ENCODE results near the gene TCF3. TPM values are rescaled to one million over a fixed set of nuclear protein-coding genes. Genes with fewer than 3 reads are reported as not detected.

The TCF3 gene
- total and polyA plus RNA-seq, 2 donors: 76.0 to 81.2 TPM

GRCh38 chr19:1655987-1656608 is 3.7 kb upstream of the TCF3 start:
- DNase-seq (ENCODE audit: low read depth in 6 of 9, low spot score in 9 of 9): no peak
- no peaks in the 10 kb centered on the region for H3K9me3 ChIP-seq (ENCODE audit: control insufficient read depth in 2 of 2, insufficient read depth in 1 of 2, low read length in 1 of 2)
- H3K4me1 ChIP-seq (ENCODE audit: control insufficient read depth in 2 of 2, insufficient read depth in 2 of 2, low read length in 2 of 2): peaks cover 3 to 8% of the 10 kb centered on the region in 2 donors
- H3K27me3 ChIP-seq (ENCODE audit: control insufficient read depth in 2 of 2, insufficient read depth in 1 of 2, low read length in 1 of 2): peaks cover 0 to 9% of the 10 kb centered on the region in 2 donors
- 97% methylated on average over 19 of the region's 19 CpGs for WGBS
- H3K4me3 ChIP-seq (ENCODE audit: low read length in 2 of 2): no peak overlapping the region
- no peak overlapping the region for H3K27ac ChIP-seq (ENCODE audit: low read depth in 1 of 2, low read length in 1 of 2)
- H3K36me3 ChIP-seq (ENCODE audit: control insufficient read depth in 2 of 2, insufficient read depth in 2 of 2, low read length in 1 of 2): no peaks in the 10 kb centered on the region

DNA sequence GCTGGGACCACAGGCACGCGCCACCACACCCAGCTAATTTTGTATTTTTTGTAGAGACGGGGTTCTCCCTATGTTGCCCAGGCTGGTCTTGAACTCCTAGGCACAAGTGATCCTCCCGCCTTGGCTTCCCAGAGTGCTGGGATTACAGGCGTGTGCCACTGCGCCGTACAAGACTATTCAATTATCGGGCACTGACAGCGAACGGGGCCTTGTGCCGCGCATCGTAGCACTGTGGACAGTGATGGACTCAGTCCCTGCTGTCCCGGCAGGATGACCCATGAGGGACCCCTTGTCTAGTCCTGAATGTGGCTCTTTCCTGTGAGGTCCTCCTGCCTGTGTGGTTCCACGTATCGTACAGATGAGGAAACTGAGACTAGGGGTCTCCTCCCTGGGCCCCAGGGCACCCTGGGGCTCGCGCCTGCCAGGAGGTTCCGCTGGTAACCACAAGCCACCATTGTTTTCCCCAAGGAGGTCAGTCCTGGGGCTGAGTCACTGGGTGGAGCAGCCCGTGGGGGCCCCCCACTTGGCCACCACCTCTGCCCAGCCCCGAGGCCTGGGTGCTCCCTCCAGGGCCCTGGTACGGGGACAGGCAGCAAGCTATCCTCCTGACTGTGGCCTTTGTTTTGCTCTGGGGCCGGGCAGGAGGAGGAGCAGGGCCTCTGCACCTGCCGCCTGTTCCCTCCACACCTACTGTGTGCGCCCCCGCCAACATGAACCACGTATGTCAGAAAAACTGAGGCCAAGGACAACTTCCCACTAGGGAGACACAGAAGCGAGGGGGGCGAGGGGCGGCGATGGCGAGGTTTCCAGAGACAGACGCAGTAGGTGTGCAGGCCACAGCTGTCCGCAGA is 2.9 kb upstream of the TCF3 start:
- no peak overlapping the region for H3K27ac ChIP-seq (ENCODE audit: low read depth in 1 of 2, low read length in 1 of 2)
- 92% methylated on average over 34 of the region's 34 CpGs for WGBS
- peaks cover 6 to 15% of the 10 kb centered on the region in 2 donors for H3K4me1 ChIP-seq (ENCODE audit: control insufficient read depth in 2 of 2, insufficient read depth in 2 of 2, low read length in 2 of 2)
- peaks cover 0 to 9% of the 10 kb centered on the region in 2 donors for H3K27me3 ChIP-seq (ENCODE audit: control insufficient read depth in 2 of 2, insufficient read depth in 1 of 2, low read length in 1 of 2)
- peaks cover 0 to under 1% of the 10 kb centered on the region in 2 donors for H3K36me3 ChIP-seq (ENCODE audit: control insufficient read depth in 2 of 2, insufficient read depth in 2 of 2, low read length in 1 of 2)
- DNase-seq (ENCODE audit: low read depth in 6 of 9, low spot score in 9 of 9): no peak
- no peaks in the 10 kb centered on the region for H3K9me3 ChIP-seq (ENCODE audit: control insufficient read depth in 2 of 2, insufficient read depth in 1 of 2, low read length in 1 of 2)
- no peak overlapping the region for H3K4me3 ChIP-seq (ENCODE audit: low read length in 2 of 2)

DNA sequence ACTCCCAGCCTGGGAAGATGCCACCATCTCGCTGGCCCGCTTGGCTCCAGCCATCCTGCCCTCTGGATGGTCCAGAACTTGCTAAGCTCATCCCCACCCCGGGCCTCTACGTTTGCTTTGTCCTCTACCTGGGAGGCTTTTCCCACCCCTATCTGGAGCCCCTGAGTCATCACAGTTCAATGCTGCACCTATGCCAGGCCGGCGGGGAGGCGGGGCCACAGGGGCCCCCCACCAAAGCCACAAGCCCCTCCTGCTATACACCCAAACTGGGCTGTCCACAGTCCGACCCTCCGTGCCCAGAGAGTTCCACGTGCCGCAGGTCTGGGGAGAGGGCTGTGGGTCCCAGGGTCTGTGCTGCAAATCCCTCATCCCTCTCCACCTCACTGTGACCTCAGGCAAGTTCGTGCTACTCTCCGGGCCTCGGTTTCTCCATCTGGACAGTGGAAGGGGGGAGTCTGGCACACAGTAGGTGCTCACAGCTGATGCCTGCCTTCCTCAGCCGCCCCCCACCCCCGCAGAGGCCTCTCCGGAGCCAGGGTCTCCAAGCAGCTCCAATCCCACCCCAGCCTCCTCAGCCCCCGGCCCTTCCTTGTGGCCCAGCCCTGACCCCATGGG is 1.9 kb upstream of the TCF3 start:
- 94% methylated on average over 18 of the region's 18 CpGs for WGBS
- Histone ChIP-seq H3K4me1 (ENCODE audit: control insufficient read depth in 2 of 2, insufficient read depth in 2 of 2, low read length in 2 of 2) (peaks cover 12 to 26% of the 10 kb centered on the region in 2 donors), H3K4me3 (ENCODE audit: low read length in 2 of 2) (no peak overlapping the region), H3K27me3 (ENCODE audit: control insufficient read depth in 2 of 2, insufficient read depth in 1 of 2, low read length in 1 of 2) (peaks cover 0 to 9% of the 10 kb centered on the region in 2 donors), H3K27ac (ENCODE audit: low read depth in 1 of 2, low read length in 1 of 2) (no peak overlapping the region), H3K9me3 (ENCODE audit: control insufficient read depth in 2 of 2, insufficient read depth in 1 of 2, low read length in 1 of 2) (no peaks in the 10 kb centered on the region), H3K36me3 (ENCODE audit: control insufficient read depth in 2 of 2, insufficient read depth in 2 of 2, low read length in 1 of 2) (peaks cover 5 to 11% of the 10 kb centered on the region in 2 donors)
- no peak for DNase-seq (ENCODE audit: low read depth in 6 of 9, low spot score in 9 of 9)

- 36% methylated on average over 18 of the region's 18 CpGs for WGBS
- Histone ChIP-seq H3K36me3 (ENCODE audit: control insufficient read depth in 2 of 2, insufficient read depth in 2 of 2, low read length in 1 of 2) (peaks cover 15 to 21% of the 10 kb centered on the region in 2 donors), H3K4me1 (ENCODE audit: control insufficient read depth in 2 of 2, insufficient read depth in 2 of 2, low read length in 2 of 2) (peaks cover 12 to 34% of the 10 kb centered on the region in 2 donors), H3K27me3 (ENCODE audit: control insufficient read depth in 2 of 2, insufficient read depth in 1 of 2, low read length in 1 of 2) (peaks cover 0 to 7% of the 10 kb centered on the region in 2 donors), H3K27ac (ENCODE audit: low read depth in 1 of 2, low read length in 1 of 2) (peak overlapping the region; percentile 74 to 87), H3K9me3 (ENCODE audit: control insufficient read depth in 2 of 2, insufficient read depth in 1 of 2, low read length in 1 of 2) (peaks cover 0 to 2% of the 10 kb centered on the region in 2 donors), H3K4me3 (ENCODE audit: low read length in 2 of 2) (peak overlapping the region; percentile 70 to 98)
- no peak for DNase-seq (ENCODE audit: low read depth in 6 of 9, low spot score in 9 of 9)
Measured at GRCh38 chr19:1653300-1653628, 849 bp upstream of the TCF3 start.

DNA sequence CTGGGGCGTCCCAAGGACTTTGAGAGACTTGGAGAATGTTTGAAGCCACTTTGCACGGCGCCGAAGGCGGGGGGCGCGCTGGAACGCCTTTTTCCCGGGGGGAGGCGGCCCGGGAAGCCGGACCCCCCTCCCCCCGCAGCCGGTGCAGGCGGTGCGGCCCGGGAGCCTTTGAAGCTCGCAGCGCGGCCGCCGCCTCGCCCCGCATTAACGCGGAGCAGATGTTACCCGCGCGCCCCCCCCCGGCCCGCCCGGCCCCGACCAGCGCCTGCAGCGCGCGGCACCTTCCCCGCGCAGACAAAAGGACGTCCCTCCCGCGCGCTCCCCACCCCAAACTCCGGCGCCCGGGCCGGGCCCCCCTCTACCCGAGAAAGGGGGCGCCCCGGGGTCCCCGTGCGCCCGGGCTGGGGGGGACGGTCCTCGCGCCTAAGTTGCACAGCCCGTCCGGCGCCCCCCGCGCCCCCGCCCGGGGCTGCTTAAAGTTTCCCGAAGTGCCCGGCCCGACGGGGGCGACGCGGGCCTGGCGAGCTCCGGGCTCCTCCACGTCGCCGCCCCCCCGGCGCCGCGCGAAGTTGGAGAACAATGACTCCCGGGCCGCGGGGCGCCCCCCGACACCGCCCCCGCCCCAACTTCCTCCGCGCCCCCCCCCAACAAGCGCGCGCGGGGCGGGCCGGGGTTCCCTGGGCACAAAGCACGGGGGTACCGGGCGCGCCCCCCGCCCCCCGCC is 685 bp downstream of the TCF3 start:
- peak overlapping the region; percentile 66 to 98 for H3K4me3 ChIP-seq (ENCODE audit: low read length in 2 of 2)
- WGBS: under 1% methylated on average over 100 of the region's 101 CpGs

DNA sequence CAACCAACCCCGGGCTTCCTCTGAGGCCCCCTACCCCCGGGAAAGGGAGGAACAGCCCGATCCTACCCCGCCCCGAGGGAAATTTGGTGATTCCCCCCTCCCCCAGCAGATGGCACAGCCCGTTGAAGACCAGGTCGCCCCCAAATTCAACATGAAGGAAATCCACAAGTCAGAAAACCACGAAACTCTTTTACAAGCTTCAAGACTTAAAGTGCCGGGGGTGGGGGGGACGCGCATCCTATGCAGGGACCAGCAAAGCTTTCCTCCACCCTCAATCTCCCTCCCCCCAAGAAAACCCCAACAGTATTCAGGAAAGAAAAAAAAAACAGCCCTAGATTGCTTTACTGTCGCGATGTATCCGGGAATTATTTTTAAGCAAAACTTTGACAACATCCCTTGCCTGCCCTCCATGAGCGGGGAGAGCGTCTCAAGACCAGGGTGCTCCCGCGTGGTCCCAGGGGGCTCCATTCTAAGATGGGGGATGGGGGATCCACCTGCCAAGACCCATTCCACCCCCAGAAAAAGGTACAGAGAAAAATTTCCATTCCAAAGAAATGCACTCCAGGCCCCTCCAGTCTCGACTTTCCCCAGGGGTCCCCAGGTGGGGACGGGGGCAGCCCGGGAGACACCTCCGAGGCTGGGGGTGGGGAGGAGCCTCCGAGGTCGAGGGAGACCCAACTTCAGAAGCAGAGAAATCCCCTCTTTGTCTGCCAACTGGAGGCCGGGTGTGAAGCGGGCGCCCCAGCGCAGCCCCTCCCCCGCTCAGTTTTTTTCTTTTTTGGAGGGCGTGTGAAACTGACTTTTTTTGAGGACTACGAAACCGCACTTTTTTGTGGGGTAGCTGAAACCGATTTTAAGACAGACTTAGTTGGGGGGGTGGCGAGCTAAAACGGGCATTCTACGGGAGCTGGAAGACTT is 1.5 kb downstream of the TCF3 start:
- H3K27ac ChIP-seq (ENCODE audit: low read depth in 1 of 2, low read length in 1 of 2): peak overlapping the region; percentile 96 to 97
- peaks cover 0 to 2% of the 10 kb centered on the region in 2 donors for H3K9me3 ChIP-seq (ENCODE audit: control insufficient read depth in 2 of 2, insufficient read depth in 1 of 2, low read length in 1 of 2)
- WGBS: under 1% methylated on average over 36 of the region's 36 CpGs
- peak; percentile 74 to 95 (median 81) for DNase-seq (ENCODE audit: low read depth in 6 of 9, low spot score in 9 of 9)
- H3K4me3 ChIP-seq (ENCODE audit: low read length in 2 of 2): peak overlapping the region; percentile 66 to 98
- no peaks in the 10 kb centered on the region for H3K27me3 ChIP-seq (ENCODE audit: control insufficient read depth in 2 of 2, insufficient read depth in 1 of 2, low read length in 1 of 2)
- H3K4me1 ChIP-seq (ENCODE audit: control insufficient read depth in 2 of 2, insufficient read depth in 2 of 2, low read length in 2 of 2): peaks cover 12 to 34% of the 10 kb centered on the region in 2 donors
- H3K36me3 ChIP-seq (ENCODE audit: control insufficient read depth in 2 of 2, insufficient read depth in 2 of 2, low read length in 1 of 2): peaks cover 39 to 45% of the 10 kb centered on the region in 2 donors

More for the DNA sequence above, 685 bp downstream of the TCF3 start:
- peaks cover 0 to under 1% of the 10 kb centered on the region in 2 donors for H3K27me3 ChIP-seq (ENCODE audit: control insufficient read depth in 2 of 2, insufficient read depth in 1 of 2, low read length in 1 of 2)
- H3K36me3 ChIP-seq (ENCODE audit: control insufficient read depth in 2 of 2, insufficient read depth in 2 of 2, low read length in 1 of 2): peaks cover 30 to 37% of the 10 kb centered on the region in 2 donors
- peaks cover 0 to 2% of the 10 kb centered on the region in 2 donors for H3K9me3 ChIP-seq (ENCODE audit: control insufficient read depth in 2 of 2, insufficient read depth in 1 of 2, low read length in 1 of 2)
- H3K4me1 ChIP-seq (ENCODE audit: control insufficient read depth in 2 of 2, insufficient read depth in 2 of 2, low read length in 2 of 2): peaks cover 12 to 34% of the 10 kb centered on the region in 2 donors
- peak overlapping the region; percentile 96 to 97 for H3K27ac ChIP-seq (ENCODE audit: low read depth in 1 of 2, low read length in 1 of 2)
- peak in 7 of 9 donors; percentile 26 to 79 (median 50) for DNase-seq (ENCODE audit: low read depth in 6 of 9, low spot score in 9 of 9)

DNA sequence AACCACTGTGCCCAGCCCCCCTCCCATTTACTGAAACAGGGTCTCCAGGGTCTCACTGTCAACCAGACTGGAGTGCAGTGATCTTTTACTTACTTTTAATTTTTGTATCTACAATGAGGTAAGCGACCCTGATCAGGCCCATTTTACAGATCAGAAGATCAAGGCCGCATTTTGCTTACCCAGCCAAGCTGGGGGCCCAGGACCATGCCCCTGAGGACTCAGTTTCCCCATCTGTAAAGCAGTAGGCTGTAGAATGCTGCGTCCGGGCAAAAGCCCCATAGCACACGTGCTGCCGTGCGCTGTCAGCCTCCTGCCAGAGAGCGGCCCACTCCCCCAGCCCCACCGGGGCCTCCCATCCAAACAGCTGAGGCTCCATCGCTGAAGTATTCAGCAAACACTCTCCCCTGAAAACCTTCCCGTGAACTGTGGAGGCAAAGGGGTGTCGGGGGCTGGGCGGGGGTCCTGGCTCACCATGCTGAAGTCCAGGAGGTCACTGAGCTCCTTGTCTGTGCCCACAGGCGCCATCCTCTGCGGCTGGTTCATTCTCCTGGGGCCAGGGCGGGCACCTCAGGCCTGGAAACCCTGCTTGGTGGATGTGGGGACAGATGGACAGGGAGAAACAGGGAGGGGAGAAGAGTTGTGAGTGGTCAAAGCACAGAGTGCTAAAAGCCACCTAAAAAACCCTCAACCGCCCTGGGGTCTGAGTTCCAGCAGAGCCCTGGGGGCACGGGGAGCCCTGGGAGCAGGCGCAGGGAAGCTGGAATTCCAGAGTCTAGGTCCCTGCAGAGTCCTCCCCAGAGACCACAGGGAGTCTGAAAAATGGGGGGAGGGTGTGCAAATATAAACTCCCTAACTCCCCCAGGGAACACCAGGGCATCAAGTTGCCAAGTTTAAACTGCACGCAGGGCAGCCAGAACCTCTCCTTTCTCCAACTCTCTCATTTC is 2.4 kb downstream of the TCF3 start:
- H3K4me3 ChIP-seq (ENCODE audit: low read length in 2 of 2): peak overlapping the region; percentile 66 to 98
- DNase-seq (ENCODE audit: low read depth in 6 of 9, low spot score in 9 of 9): peak in 1 of 9 donors; percentile 5
- peaks cover 48 to 54% of the 10 kb centered on the region in 2 donors for H3K36me3 ChIP-seq (ENCODE audit: control insufficient read depth in 2 of 2, insufficient read depth in 2 of 2, low read length in 1 of 2)
- peaks cover 12 to 34% of the 10 kb centered on the region in 2 donors for H3K4me1 ChIP-seq (ENCODE audit: control insufficient read depth in 2 of 2, insufficient read depth in 2 of 2, low read length in 2 of 2)
- H3K27me3 ChIP-seq (ENCODE audit: control insufficient read depth in 2 of 2, insufficient read depth in 1 of 2, low read length in 1 of 2): no peaks in the 10 kb centered on the region
- WGBS: 91% methylated on average over 20 of the region's 20 CpGs
- H3K27ac ChIP-seq (ENCODE audit: low read depth in 1 of 2, low read length in 1 of 2): peak overlapping the region in 1 of 2 donors; percentile 97
- H3K9me3 ChIP-seq (ENCODE audit: control insufficient read depth in 2 of 2, insufficient read depth in 1 of 2, low read length in 1 of 2): peaks cover 0 to 2% of the 10 kb centered on the region in 2 donors

Measured in thymus (tissue), 11 donors.